Bronchial epithelial cell (primary cell): Measurements from ENCODE around the gene CX3CL1. TPM values are rescaled to one million over a fixed set of nuclear protein-coding genes. Genes with fewer than 3 reads are reported as not detected.
"Not testable (repeated sequence)": the region's sequence is repeated elsewhere in the genome, so short reads cannot be mapped to it uniquely, and the experiment has no call there.

Source experiments
- DNase-seq: peaks from one replicate; pipeline ENCODE4 v3.0.0-alpha.2; 2010; ENCODE audit warnings: low read depth
- FAIRE-seq: peaks from 2 replicates; lab custom pipeline; 2011; peaks lifted over from hg19 to GRCh38; lab: Jason Lieb, UNC
- H3K27me3 ChIP-seq: 2 replicates; pipeline ENCODE4 v1.5.1; 2011; ENCODE audit warnings: low read length; ENCODE audit not compliant: control insufficient read depth, insufficient read depth
- H3K36me3 ChIP-seq: 2 replicates; pipeline ENCODE4 v1.5.1; 2011; ENCODE audit warnings: low read length; ENCODE audit not compliant: control insufficient read depth, insufficient read depth
- H3K4me3 ChIP-seq: 2 replicates; pipeline ENCODE4 v1.5.1; 2011; ENCODE audit warnings: mild to moderate bottlenecking, low read depth, low read length, control low read depth
- CTCF ChIP-seq: IDR thresholded peaks from 2 replicates; pipeline ENCODE4 v1.5.1; 2011; ENCODE audit warnings: mild to moderate bottlenecking, moderate library complexity, low read length, control low read depth, inconsistent platforms; ENCODE audit not compliant: insufficient read depth, severe bottlenecking
- total RNA-seq: library from RNA; depleted of rRNA; stranded (reverse); fragments of >200 nt; gene quantifications from 2 replicates; pipeline ENCODE4 v1.2.1, GENCODE V29; 2014

Gene CX3CL1
- total RNA-seq, 1 donor from 2014 or later = not detected

GRCh38 chr16:57366544-57367040 is 5.7 kb upstream of the CX3CL1 start:
- no peak overlapping the region for H3K4me3 ChIP-seq
- TF ChIP-seq CTCF = no peak
- peak; percentile 13 for FAIRE-seq

GRCh38 chr16:57367116-57367752 is 5.1 kb upstream of the CX3CL1 start:
- FAIRE-seq (no peak), DNase-seq (no peak)
- no peak for TF ChIP-seq CTCF

More at GRCh38 chr16:57366544-57367040, 5.7 kb upstream of the CX3CL1 start:
- Histone ChIP-seq H3K36me3 (no peaks in the 10 kb centered on the region), H3K27me3 (peaks cover 5% of the 10 kb centered on the region)
- no peak for DNase-seq

GRCh38 chr16:57371494-57372371 is 557 bp upstream of the CX3CL1 start:
- Histone ChIP-seq H3K36me3 (no peaks in the 10 kb centered on the region), H3K27me3 (no peaks in the 10 kb centered on the region), H3K4me3 (no peak overlapping the region)
- FAIRE-seq (no peak), DNase-seq (no peak)
- no peak for TF ChIP-seq CTCF

More at GRCh38 chr16:57367116-57367752, 5.1 kb upstream of the CX3CL1 start:
- Histone ChIP-seq H3K27me3 (peaks cover 5% of the 10 kb centered on the region), H3K4me3 (no peak overlapping the region), H3K36me3 (no peaks in the 10 kb centered on the region)

- TF ChIP-seq CTCF = no peak
- H3K4me3 ChIP-seq = no peak overlapping the region
- peak; percentile 83 for FAIRE-seq
These were observed 1.0 kb downstream of the CX3CL1 start for GRCh38 chr16:57373117-57373947.

GRCh38 chr16:57374067-57374534 is 1.8 kb downstream of the CX3CL1 start:
- DNase-seq = peak; percentile 88
- no peak for TF ChIP-seq CTCF
- FAIRE-seq = no peak
- Histone ChIP-seq H3K4me3 (no peak overlapping the region), H3K27me3 (no peaks in the 10 kb centered on the region), H3K36me3 (no peaks in the 10 kb centered on the region)

More at GRCh38 chr16:57373117-57373947, 1.0 kb downstream of the CX3CL1 start:
- DNase-seq = no peak
- H3K27me3 ChIP-seq = no peaks in the 10 kb centered on the region
- no peaks in the 10 kb centered on the region for H3K36me3 ChIP-seq

GRCh38 chr16:57374925-57375465 is 2.7 kb downstream of the CX3CL1 start:
- H3K36me3 ChIP-seq, H3K4me3 ChIP-seq, DNase-seq, FAIRE-seq, H3K27me3 ChIP-seq: not testable (repeated sequence)
